PC-9 (cell line): Measurements from ENCODE around the gene RAB30.

Experiments used
- CTCF ChIP-seq: fragments of 200-600 bp; sonication (generic); conservative IDR thresholded peaks from 2 replicates; pipeline ENCODE4 v1.6.1; 2017; ENCODE audit warnings: mixed run types, antibody characterized with exemption, mild to moderate bottlenecking, moderate library complexity
- EZH2 ChIP-seq: fragments of 200-600 bp; sonication (generic); IDR thresholded peaks from 2 replicates; pipeline ENCODE4 v1.8.0; 2017; ENCODE audit warnings: antibody characterized with exemption, low read depth

- TF ChIP-seq CTCF (no peak), EZH2 (no peak)
These were observed 126.0 kb downstream of the RAB30 start for GRCh38 chr11:82945682-82946081.
